HepG2 (cell line): ENCODE results near the gene CDC37L1. TPM values are rescaled to one million over a fixed set of nuclear protein-coding genes. Genes with fewer than 3 reads are reported as not detected.

Experiments
- ATAC-seq: fragments of 200-7000 bp; cut with Tn5 transposase; 3 replicates; pipeline ENCODE4 v1.9.1; 2020; ENCODE audit warnings: mild to moderate bottlenecking, moderate library complexity
- BruUV-seq: library from RNA; stranded (reverse); fragments of 400-500 nt; replicated peaks from 2 replicates; lab custom pipeline; 2021; lab: Mats Ljungman, UMichigan
- CTCF ChIA-PET: fragments of 300-600 bp; formaldehyde crosslinking; extraction: SDS; loops from one replicate; lab custom pipeline; 2021; ENCODE audit warnings: low total read pairs, inconsistent platforms, low intra/inter-chr PET ratio; lab: Yijun Ruan, JAX
- POLR2A ChIA-PET: fragments of 350-600 bp; sonication (Branson Sonifier 250); formaldehyde crosslinking; loops from one replicate; lab custom pipeline; 2020; ENCODE audit warnings: antibody characterized with exemption, inconsistent platforms; lab: Yijun Ruan, JAX
- DNase-seq: peaks from one replicate; pipeline ENCODE4 v3.0.0-alpha.2; 2015; ENCODE audit warnings: low spot score
- FAIRE-seq: peaks from 3 replicates; lab custom pipeline; 2011; peaks lifted over from hg19 to GRCh38; lab: Jason Lieb, UNC
- H2AFZ ChIP-seq: one replicate; pipeline ENCODE4 v1.6.1; 2011; ENCODE audit warnings: low read length, inconsistent platforms
- H3K27ac ChIP-seq: fragments of 300-600 bp; 3 replicates; pipeline ENCODE4 v1.8.0; 2011; ENCODE audit warnings: mixed run types, mild to moderate bottlenecking, mixed read lengths, low read length, inconsistent platforms; ENCODE audit not compliant: insufficient read depth; ENCODE audit errors: extremely low read length
- H3K27me3 ChIP-seq, 2 experiments: fragments of 200-600 bp in 1 of 2; 2 replicates in 1 of 2; 3 replicates in 1 of 2; pipeline versions ENCODE4 v1.6.0 to v1.8.0; 2011; ENCODE audit warnings: low read length in 2 of 2, mild to moderate bottlenecking in 2 of 2, moderate library complexity in 2 of 2, inconsistent platforms in 1 of 2; ENCODE audit not compliant: insufficient read depth in 2 of 2, control insufficient read depth in 1 of 2
- H3K36me3 ChIP-seq, 2 experiments: fragments of 200-600 bp in 1 of 2; replicated peaks in 1 of 2; 2 replicates in 1 of 2; 3 replicates in 1 of 2; pipeline versions ENCODE4 v1.5.1 to v1.8.0; 2011; ENCODE audit warnings: low read length in 2 of 2, inconsistent platforms in 1 of 2; ENCODE audit not compliant: insufficient read depth in 2 of 2, control insufficient read depth in 1 of 2
- H3K4me1 ChIP-seq: 2 replicates; pipeline ENCODE4 v1.5.1; 2012; ENCODE audit warnings: low read length, inconsistent platforms; ENCODE audit not compliant: insufficient read depth
- H3K4me2 ChIP-seq: 2 replicates; pipeline ENCODE4 v1.6.0; 2011; ENCODE audit warnings: low read depth, low read length, inconsistent platforms
- H3K4me3 ChIP-seq, 3 experiments: fragments of 200-600 bp in 1 of 3; sonication (generic), shearing (Covaris generic) in 1 of 3; replicated peaks in 1 of 3; 2 replicates each; pipeline ENCODE4 v1.5.1; 2011 to 2016; ENCODE audit warnings: low read length in 3 of 3, inconsistent platforms in 2 of 3, low read depth in 2 of 3, mild to moderate bottlenecking in 2 of 3, control low read depth in 1 of 3, mixed read lengths in 1 of 3; ENCODE audit not compliant: insufficient read depth in 1 of 3
- H3K79me2 ChIP-seq: one replicate; pipeline ENCODE4 v1.6.1; 2011; ENCODE audit warnings: low read length, inconsistent platforms; ENCODE audit not compliant: insufficient read depth
- H3K9ac ChIP-seq: 2 replicates; pipeline ENCODE4 v1.6.0; 2011; ENCODE audit warnings: mild to moderate bottlenecking, low read depth, low read length, inconsistent platforms; ENCODE audit not compliant: insufficient read depth
- H3K9me3 ChIP-seq: 2 replicates; pipeline ENCODE4 v1.5.1; 2012; ENCODE audit warnings: mild to moderate bottlenecking, low read length
- H4K20me1 ChIP-seq: 2 replicates; pipeline ENCODE4 v1.6.0; 2011; ENCODE audit warnings: inconsistent platforms, mild to moderate bottlenecking, low read length, moderate library complexity; ENCODE audit not compliant: insufficient read depth
- ARID5B ChIP-seq: IDR thresholded peaks from 2 replicates; pipeline ENCODE4 v1.4.0; 2020; ENCODE audit warnings: mild to moderate bottlenecking, missing genetic modification reagents
- CC2D1A ChIP-seq: sonication (generic); formaldehyde crosslinking; IDR thresholded peaks from 2 replicates; pipeline ENCODE4 v1.8.1; 2023; ENCODE audit warnings: mild to moderate bottlenecking, missing genetic modification reagents
- CEBPG ChIP-seq: IDR thresholded peaks from 2 replicates; pipeline ENCODE4 v1.6.1; 2016
- HMG20A ChIP-seq: IDR thresholded peaks from 2 replicates; pipeline ENCODE4 v1.6.1; 2016; ENCODE audit warnings: borderline replicate concordance
- RXRB ChIP-seq: IDR thresholded peaks from 2 replicates; pipeline ENCODE4 v1.6.1; 2016; ENCODE audit warnings: borderline replicate concordance, missing genetic modification reagents, missing compliant biosample characterization
- SALL2 ChIP-seq: sonication (generic); formaldehyde crosslinking; IDR thresholded peaks from 2 replicates; pipeline ENCODE4 v1.8.1; 2023; ENCODE audit warnings: mild to moderate bottlenecking, missing genetic modification reagents, inconsistent platforms
- TEAD3 ChIP-seq: optimal IDR thresholded peaks from 2 replicates; pipeline ENCODE3; 2016; ENCODE audit warnings: borderline replicate concordance
- THAP11 ChIP-seq: IDR thresholded peaks from 2 replicates; pipeline ENCODE4 v1.6.1; 2016; ENCODE audit warnings: missing biosample characterization, missing genetic modification reagents
- ZBTB33 ChIP-seq: sonication (generic); formaldehyde crosslinking; IDR thresholded peaks from 2 replicates; pipeline ENCODE4 v1.4.0; 2020; ENCODE audit warnings: missing genetic modification reagents
- ZNF260 ChIP-seq: sonication (generic); formaldehyde crosslinking; IDR thresholded peaks from 2 replicates; pipeline ENCODE4 v1.4.0; 2020; ENCODE audit warnings: missing genetic modification reagents, low read depth, mild to moderate bottlenecking, borderline replicate concordance
- ZNF296 ChIP-seq: sonication (generic); formaldehyde crosslinking; conservative IDR thresholded peaks from 2 replicates; pipeline ENCODE4 v1.5.0; 2020; ENCODE audit warnings: mild to moderate bottlenecking, missing genetic modification reagents
- ZNF589 ChIP-seq: sonication (generic); formaldehyde crosslinking; conservative IDR thresholded peaks from 2 replicates; pipeline ENCODE4 v1.8.0; 2022; ENCODE audit warnings: mild to moderate bottlenecking, moderate library complexity, missing genetic modification reagents
- ZNF644 ChIP-seq: IDR thresholded peaks from 2 replicates; pipeline ENCODE4 v1.6.1; 2016; ENCODE audit warnings: low read depth
- in situ Hi-C: cut with HindIII; loops from 2 replicates; pipeline ENCODE4 v1.10.0; 2017; ENCODE audit warnings: low pct_unique_long_range_greater_than_20kb; ENCODE audit not compliant: extremely low pct_ligation_motif_present
- intact Hi-C: fragments of 100-400 bp; cut with micrococcal nuclease; formaldehyde crosslinking; loops from one replicate; pipeline ENCODE4 v1.10.0; 2022; ENCODE audit not compliant: unreplicated experiment
- polyA plus RNA-seq, 8 experiments: library from polyadenylated mRNA; depleted of rRNA in 3 of 8; stranded (reverse) in 7 of 8; unstranded in 1 of 8; fragments of >200 nt; fragmentation: Illumina TruSeq in 4 of 8; extraction: Trizol in 4 of 8; gene quantifications; 2 replicates each; pipeline versions ENCODE4 v1.2.1 to v1.2.3, GENCODE V29; 2011 to 2016; ENCODE audit warnings: low read depth in 4 of 8, missing spikeins in 1 of 8, mixed read lengths in 1 of 8; ENCODE audit not compliant: insufficient read depth in 1 of 8
- total RNA-seq, 5 experiments: library from RNA; depleted of rRNA; stranded (reverse); fragments of >200 nt; fragmentation: Illumina TruSeq; extraction: Trizol; gene quantifications; 2 replicates each; pipeline ENCODE4 v1.2.3, GENCODE V29; 2016; ENCODE audit warnings: low read depth in 1 of 5
- TF ChIP-seq, protein P1 (sequence below): sonication (generic); formaldehyde crosslinking; conservative IDR thresholded peaks from 2 replicates; pipeline ENCODE4 v1.8.1; 2023; ENCODE audit warnings: missing genetic modification reagents
- TF ChIP-seq, protein P2 (sequence below): sonication (generic); formaldehyde crosslinking; IDR thresholded peaks from 2 replicates; pipeline ENCODE4 v1.4.0; 2020; ENCODE audit warnings: low read depth, missing genetic modification reagents

CDC37L1 gene
- total and polyA plus RNA-seq, 2 of the 13 experiments (the other 11 are each of a cell fraction or from before 2014, with no cell fraction given): 5.5 to 17.0 TPM

DNA sequence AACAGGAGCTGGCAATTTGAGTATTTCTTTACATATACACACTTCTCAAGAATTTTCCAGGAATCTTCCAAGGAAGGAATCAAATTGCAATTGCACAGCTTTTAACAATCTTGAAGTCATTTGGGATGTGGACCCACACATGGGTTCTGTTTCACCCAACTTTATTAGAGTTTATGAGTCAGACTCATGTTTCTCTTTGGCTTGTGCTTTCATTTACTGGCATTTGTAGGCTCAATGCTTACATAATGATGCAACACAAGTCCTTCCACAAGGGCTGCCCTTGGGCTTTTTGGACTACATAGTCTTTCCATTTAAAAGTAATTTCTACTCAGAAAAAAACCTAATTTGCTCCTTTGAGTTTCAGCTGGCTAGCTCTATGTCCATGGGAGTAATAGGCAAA lies 4.6 kb upstream of the CDC37L1 start:
- Histone ChIP-seq H3K9ac (no peak overlapping the region), H2AFZ (no peak overlapping the region), H3K79me2 (peaks cover under 1% of the 10 kb centered on the region), H3K4me2 (no peak overlapping the region), H3K4me1 (peaks cover 32% of the 10 kb centered on the region), H3K27ac (no peak overlapping the region), H3K36me3 (no peaks in the 10 kb centered on the region), H3K27me3 (no peaks in the 10 kb centered on the region; a peak in 1 of 5 replicates), H3K4me3 (no peak overlapping the region), H4K20me1 (no peaks in the 10 kb centered on the region), H3K9me3 (no peaks in the 10 kb centered on the region)
- CTCF ChIA-PET: no interaction called here
- DNase-seq (peak; percentile 34), FAIRE-seq (peak; percentile 8), ATAC-seq (no peak)
- in situ Hi-C loops (no loop called here), intact Hi-C loops (loop anchor here (5.0 kb wide), 2 partner anchors 118 to 1147 kb away; partner anchors contain the start of genes RCL1 and RFX3)
- POLR2A ChIA-PET: interaction anchor here (0.7 kb wide), 1 partner anchor 12 kb away, joined by 5 read pairs; the partner anchor contains the start of gene PLPP6
- BruUV-seq: no TSS peak
- no peak for TF ChIP-seq ZBTB33 (CRISPR knock-in tag)
- TF ChIP-seq, protein P1, sequence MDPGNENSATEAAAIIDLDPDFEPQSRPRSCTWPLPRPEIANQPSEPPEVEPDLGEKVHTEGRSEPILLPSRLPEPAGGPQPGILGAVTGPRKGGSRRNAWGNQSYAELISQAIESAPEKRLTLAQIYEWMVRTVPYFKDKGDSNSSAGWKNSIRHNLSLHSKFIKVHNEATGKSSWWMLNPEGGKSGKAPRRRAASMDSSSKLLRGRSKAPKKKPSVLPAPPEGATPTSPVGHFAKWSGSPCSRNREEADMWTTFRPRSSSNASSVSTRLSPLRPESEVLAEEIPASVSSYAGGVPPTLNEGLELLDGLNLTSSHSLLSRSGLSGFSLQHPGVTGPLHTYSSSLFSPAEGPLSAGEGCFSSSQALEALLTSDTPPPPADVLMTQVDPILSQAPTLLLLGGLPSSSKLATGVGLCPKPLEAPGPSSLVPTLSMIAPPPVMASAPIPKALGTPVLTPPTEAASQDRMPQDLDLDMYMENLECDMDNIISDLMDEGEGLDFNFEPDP (CRISPR knock-in tag): no peak
- TF ChIP-seq, protein P2, sequence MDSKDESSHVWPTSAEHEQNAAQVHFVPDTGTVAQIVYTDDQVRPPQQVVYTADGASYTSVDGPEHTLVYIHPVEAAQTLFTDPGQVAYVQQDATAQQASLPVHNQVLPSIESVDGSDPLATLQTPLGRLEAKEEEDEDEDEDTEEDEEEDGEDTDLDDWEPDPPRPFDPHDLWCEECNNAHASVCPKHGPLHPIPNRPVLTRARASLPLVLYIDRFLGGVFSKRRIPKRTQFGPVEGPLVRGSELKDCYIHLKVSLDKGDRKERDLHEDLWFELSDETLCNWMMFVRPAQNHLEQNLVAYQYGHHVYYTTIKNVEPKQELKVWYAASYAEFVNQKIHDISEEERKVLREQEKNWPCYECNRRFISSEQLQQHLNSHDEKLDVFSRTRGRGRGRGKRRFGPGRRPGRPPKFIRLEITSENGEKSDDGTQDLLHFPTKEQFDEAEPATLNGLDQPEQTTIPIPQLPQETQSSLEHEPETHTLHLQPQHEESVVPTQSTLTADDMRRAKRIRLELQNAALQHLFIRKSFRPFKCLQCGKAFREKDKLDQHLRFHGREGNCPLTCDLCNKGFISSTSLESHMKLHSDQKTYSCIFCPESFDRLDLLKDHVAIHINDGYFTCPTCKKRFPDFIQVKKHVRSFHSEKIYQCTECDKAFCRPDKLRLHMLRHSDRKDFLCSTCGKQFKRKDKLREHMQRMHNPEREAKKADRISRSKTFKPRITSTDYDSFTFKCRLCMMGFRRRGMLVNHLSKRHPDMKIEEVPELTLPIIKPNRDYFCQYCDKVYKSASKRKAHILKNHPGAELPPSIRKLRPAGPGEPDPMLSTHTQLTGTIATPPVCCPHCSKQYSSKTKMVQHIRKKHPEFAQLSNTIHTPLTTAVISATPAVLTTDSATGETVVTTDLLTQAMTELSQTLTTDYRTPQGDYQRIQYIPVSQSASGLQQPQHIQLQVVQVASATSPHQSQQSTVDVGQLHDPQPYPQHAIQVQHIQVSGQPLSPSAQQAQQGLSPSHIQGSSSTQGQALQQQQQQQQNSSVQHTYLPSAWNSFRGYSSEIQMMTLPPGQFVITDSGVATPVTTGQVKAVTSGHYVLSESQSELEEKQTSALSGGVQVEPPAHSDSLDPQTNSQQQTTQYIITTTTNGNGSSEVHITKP (CRISPR knock-in tag): no peak
- peak; percentile 65 for TF ChIP-seq CEBPG
- peak; percentile 66; the same call in 1 of the 2 replicates for TF ChIP-seq ZNF644 (CRISPR knock-in tag)
- TF ChIP-seq SALL2 (CRISPR knock-in tag): no peak
- TF ChIP-seq CC2D1A (CRISPR knock-in tag): no peak
- no peak for TF ChIP-seq ZNF589 (CRISPR knock-in tag)
- TF ChIP-seq ZNF260 (CRISPR knock-in tag): no peak
- no peak for TF ChIP-seq THAP11 (CRISPR knock-in tag)
- TF ChIP-seq HMG20A: 0 out of 2 replicates have a peak, but pooled peaks have one; percentile 28
- TF ChIP-seq TEAD3 (CRISPR knock-in tag): no peak
- no peak for TF ChIP-seq ZNF296 (CRISPR knock-in tag)
- peak; percentile 12; the same call in 1 of the 2 replicates for TF ChIP-seq RXRB
- peak; percentile 51; the same call in 1 of the 2 replicates for TF ChIP-seq ARID5B (CRISPR knock-in tag)
